Ovary (tissue), 10 donors: ENCODE data around the gene EIF3A. TPM values are rescaled to one million over a fixed set of nuclear protein-coding genes. Genes with fewer than 3 reads are reported as not detected.

ENCODE experiments used
- DNase-seq, 5 donors: peaks; one replicate each; pipeline ENCODE4 v3.0.0-alpha.2; 2019 to 2020
- H3K27ac ChIP-seq, 2 donors: fragments of 200-600 bp; one replicate each; pipeline versions ENCODE4 v1.5.1 to v1.8.0; 2019 to 2022
- H3K27me3 ChIP-seq: fragments of 200-600 bp; one replicate; pipeline ENCODE4 v1.8.0; 2022
- H3K36me3 ChIP-seq: fragments of 200-600 bp; sonication (generic); one replicate; pipeline ENCODE4 v1.5.1; 2019
- H3K4me1 ChIP-seq: one replicate; pipeline ENCODE4 v1.8.1; 2013; ENCODE audit warnings: mild to moderate bottlenecking, moderate library complexity; ENCODE audit not compliant: insufficient read depth
- H3K4me3 ChIP-seq: fragments of 200-600 bp; sonication (generic); one replicate; pipeline ENCODE4 v1.5.1; 2017
- H3K9me3 ChIP-seq, 2 donors: fragments of 200-600 bp in 1 of 2; sonication (generic) in 1 of 2; one replicate each; pipeline versions ENCODE4 v1.5.1 to v1.8.1; 2013 to 2019; ENCODE audit warnings: mild to moderate bottlenecking in 1 of 2, moderate library complexity in 1 of 2
- EP300 ChIP-seq: sonication (generic); formaldehyde crosslinking; IDR thresholded peaks from one replicate; pipeline ENCODE4 v1.6.1; 2017; ENCODE audit warnings: antibody characterized with exemption
- POLR2A ChIP-seq: fragments of 450-650 bp; IDR thresholded peaks from one replicate; pipeline ENCODE4 v1.6.1; 2017; ENCODE audit warnings: antibody characterized with exemption, mild to moderate bottlenecking, moderate library complexity
- WGBS, 3 donors: extraction: QIAGEN DNeasy Blood & Tissue Kit in 1 of 3; methylation state at CpG; one replicate each; pipeline versions ENCODE4 v1.1.5 to v1.1.7; 2013 to 2017; 5-methylcytosine and 5-hydroxymethylcytosine counted together
- intact Hi-C, 4 donors: fragments of 100-400 bp; cut with DNase I; formaldehyde crosslinking; loops; one replicate each; pipeline versions ENCODE4 v1.11.0 to v1.15.1; 2022 to 2023
- long read RNA-seq, 3 donors: library from polyadenylated mRNA in 2 of 3; unstranded in 2 of 3; transcript quantifications; one replicate each; pipeline ENCODE4 v2.0.0 and lab custom pipeline, GENCODE V29; 2021 to 2026
- polyA plus RNA-seq, 2 donors: library from polyadenylated mRNA; stranded (reverse); fragments of 200-250 nt in 1 of 2; fragments of 350-450 nt in 1 of 2; fragmentation: Illumina TruSeq in 1 of 2; extraction: RNeasy Lipid Tissue Mini Kit (QIAGEN cat#74804) in 1 of 2; gene quantifications; one replicate each; pipeline ENCODE4 v1.2.3, GENCODE V29; 2013 to 2014
- total RNA-seq, 7 donors: library from RNA; depleted of rRNA in 2 of 7; stranded (reverse); fragments of >200 nt in 2 of 7; fragmentation: NEBNext Ultra II Directional in 3 of 7; extraction: Animal tissue kit (Norgen Biotek cat#: 25700) in 3 of 7; gene quantifications; one replicate each; pipeline versions ENCODE4 v1.1.0 to v1.2.4, GENCODE V29; 2016 to 2023
- TF ChIP-seq, protein P1 (sequence below), 3 donors: fragments of 450-650 bp in 2 of 3; fragments of 200-600 bp in 1 of 3; IDR thresholded peaks; one replicate each; pipeline versions ENCODE4 v1.5.1 to v1.8.0; 2016 to 2022; ENCODE audit warnings: antibody characterized with exemption in 3 of 3, mild to moderate bottlenecking in 1 of 3
- donor health status: DM: no; HTN: no; CAD: no; lungs with moderate emphysema.
- donor health status: DM: no; HTN: no; CAD: no.
- donor health status: Bipolar disorder and iron deficiency.
- donor health status: DM: yes; HTN: yes; CAD: no.
- donor health status: DM: no; HTN: no; CAD: no.
- donor health status: DM: yes; HTN: yes; CAD: no.

The EIF3A gene, protein sequence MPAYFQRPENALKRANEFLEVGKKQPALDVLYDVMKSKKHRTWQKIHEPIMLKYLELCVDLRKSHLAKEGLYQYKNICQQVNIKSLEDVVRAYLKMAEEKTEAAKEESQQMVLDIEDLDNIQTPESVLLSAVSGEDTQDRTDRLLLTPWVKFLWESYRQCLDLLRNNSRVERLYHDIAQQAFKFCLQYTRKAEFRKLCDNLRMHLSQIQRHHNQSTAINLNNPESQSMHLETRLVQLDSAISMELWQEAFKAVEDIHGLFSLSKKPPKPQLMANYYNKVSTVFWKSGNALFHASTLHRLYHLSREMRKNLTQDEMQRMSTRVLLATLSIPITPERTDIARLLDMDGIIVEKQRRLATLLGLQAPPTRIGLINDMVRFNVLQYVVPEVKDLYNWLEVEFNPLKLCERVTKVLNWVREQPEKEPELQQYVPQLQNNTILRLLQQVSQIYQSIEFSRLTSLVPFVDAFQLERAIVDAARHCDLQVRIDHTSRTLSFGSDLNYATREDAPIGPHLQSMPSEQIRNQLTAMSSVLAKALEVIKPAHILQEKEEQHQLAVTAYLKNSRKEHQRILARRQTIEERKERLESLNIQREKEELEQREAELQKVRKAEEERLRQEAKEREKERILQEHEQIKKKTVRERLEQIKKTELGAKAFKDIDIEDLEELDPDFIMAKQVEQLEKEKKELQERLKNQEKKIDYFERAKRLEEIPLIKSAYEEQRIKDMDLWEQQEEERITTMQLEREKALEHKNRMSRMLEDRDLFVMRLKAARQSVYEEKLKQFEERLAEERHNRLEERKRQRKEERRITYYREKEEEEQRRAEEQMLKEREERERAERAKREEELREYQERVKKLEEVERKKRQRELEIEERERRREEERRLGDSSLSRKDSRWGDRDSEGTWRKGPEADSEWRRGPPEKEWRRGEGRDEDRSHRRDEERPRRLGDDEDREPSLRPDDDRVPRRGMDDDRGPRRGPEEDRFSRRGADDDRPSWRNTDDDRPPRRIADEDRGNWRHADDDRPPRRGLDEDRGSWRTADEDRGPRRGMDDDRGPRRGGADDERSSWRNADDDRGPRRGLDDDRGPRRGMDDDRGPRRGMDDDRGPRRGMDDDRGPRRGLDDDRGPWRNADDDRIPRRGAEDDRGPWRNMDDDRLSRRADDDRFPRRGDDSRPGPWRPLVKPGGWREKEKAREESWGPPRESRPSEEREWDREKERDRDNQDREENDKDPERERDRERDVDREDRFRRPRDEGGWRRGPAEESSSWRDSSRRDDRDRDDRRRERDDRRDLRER (N-terminal part only)
- total RNA-seq (100 to 1,000 TPM in 2 of 7 donors, 10 to 100 TPM in 5; 58.7 to 109 (median 88.1) TPM), polyA plus RNA-seq (100 to 1,000 TPM in 1 of 2 donors, 10 to 100 TPM in 1; 53.9 to 113 TPM)
- long read RNA-seq, donor 1, partial matches to known transcripts: 1,023 of 1,051 reads
- long read RNA-seq, donor 1, other reads (novel, unspliced or antisense): 28 of 1,051 reads
- long read RNA-seq, donor 2, full-length matches to known transcripts: 9 of 112 reads
- long read RNA-seq, donor 2, partial matches to known transcripts: 103 of 112 reads
- long read RNA-seq, donor 2, other reads (novel, unspliced or antisense): 0 of 112 reads
- long read RNA-seq, donor 3, full-length matches to known transcripts: 215 of 278 reads
- long read RNA-seq, donor 3, partial matches to known transcripts: 48 of 278 reads
- long read RNA-seq, donor 3, other reads (novel, unspliced or antisense): 15 of 278 reads

DNA sequence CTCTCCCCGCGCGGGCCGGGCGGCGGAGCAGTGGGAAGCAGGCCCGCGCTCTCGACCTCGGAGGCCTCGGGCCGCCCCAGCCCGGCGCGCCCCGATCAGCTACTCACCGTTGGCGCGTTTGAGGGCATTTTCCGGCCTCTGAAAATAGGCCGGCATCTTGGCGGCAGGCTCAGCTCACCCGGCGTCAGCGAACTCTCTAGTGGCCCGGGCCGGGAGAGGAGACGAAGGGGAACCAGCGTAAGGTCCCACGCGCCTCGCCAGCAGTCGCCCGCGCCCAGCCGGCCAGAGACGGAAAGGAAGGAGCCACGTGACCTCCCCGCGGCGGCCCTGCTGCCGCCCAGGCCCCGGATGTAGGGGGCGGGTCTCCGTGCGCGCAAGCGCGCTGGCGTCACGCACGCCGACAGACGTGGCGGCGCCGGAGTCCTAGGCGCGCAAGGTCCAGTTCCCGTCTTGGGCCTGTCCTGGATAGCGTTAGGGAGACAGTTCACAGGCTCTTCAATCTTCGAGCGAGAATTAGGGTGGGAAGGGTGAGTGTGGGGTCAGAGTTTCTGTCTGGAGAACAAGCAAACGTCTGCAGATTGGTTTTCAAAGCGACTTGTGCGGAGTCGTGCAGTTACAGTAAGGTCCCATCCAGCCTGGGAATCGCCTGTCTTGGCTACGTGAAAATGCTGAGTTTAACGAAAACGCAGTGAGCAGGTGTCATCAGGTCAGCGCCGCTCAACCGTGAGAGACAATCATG is at the start of gene EIF3A:
Gene EIF3A (minus strand): TSS at position 297 of the 739 bp plus-strand sequence. CDS start 141 bp downstream, at position 156.
- peak; percentile 91 to 96 (median 93) for DNase-seq
- Histone ChIP-seq H3K27ac (peak within 1 kb of the TSS; percentile 89 to 97), H3K4me1 (peaks cover 10% of the 10 kb centered on the region), H3K4me3 (peak within 1 kb of the TSS; percentile 96), H3K36me3 (no peaks in the 10 kb centered on the region), H3K9me3 (no peaks in the 10 kb centered on the region), H3K27me3 (no peaks in the 10 kb centered on the region)
- 0 to 1% (median 1%) methylated on average over 51 to 74 of the region's 74 CpGs for WGBS, 3 donors
- TF ChIP-seq, protein P1, sequence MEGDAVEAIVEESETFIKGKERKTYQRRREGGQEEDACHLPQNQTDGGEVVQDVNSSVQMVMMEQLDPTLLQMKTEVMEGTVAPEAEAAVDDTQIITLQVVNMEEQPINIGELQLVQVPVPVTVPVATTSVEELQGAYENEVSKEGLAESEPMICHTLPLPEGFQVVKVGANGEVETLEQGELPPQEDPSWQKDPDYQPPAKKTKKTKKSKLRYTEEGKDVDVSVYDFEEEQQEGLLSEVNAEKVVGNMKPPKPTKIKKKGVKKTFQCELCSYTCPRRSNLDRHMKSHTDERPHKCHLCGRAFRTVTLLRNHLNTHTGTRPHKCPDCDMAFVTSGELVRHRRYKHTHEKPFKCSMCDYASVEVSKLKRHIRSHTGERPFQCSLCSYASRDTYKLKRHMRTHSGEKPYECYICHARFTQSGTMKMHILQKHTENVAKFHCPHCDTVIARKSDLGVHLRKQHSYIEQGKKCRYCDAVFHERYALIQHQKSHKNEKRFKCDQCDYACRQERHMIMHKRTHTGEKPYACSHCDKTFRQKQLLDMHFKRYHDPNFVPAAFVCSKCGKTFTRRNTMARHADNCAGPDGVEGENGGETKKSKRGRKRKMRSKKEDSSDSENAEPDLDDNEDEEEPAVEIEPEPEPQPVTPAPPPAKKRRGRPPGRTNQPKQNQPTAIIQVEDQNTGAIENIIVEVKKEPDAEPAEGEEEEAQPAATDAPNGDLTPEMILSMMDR (IDR thresholded peaks at IDR 0.05): peak in 1 of 3 donors; percentile 12
- TF ChIP-seq EP300: no peak
- peak; percentile 91 for TF ChIP-seq POLR2A
- intact Hi-C loops: no loop called here

DNA sequence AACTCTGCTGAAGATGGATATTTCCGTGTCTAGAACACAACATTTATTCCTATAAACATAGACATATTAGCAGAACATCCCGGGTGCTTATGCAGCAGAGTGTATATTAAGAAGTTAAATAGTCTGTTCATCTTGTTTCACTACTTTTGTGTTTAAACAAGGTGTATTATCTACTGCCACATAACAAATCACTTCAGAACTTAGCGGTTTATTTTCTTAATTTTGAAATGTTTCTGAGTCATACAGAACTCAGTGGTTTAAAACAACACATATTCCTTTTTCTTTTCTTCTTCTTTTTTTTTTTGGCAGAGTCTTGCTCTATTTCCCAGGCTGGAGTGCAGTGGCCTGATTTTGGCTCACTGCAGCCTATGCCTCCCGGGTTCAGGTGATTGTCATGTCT is 49.1 kb upstream of the EIF3A start:
- H3K27ac ChIP-seq: no peak overlapping the region
- intact Hi-C loops: no loop called here
- WGBS, 3 donors: 89 to 92% (median 89%) methylated on average over 4 of the region's 4 CpGs

DNA sequence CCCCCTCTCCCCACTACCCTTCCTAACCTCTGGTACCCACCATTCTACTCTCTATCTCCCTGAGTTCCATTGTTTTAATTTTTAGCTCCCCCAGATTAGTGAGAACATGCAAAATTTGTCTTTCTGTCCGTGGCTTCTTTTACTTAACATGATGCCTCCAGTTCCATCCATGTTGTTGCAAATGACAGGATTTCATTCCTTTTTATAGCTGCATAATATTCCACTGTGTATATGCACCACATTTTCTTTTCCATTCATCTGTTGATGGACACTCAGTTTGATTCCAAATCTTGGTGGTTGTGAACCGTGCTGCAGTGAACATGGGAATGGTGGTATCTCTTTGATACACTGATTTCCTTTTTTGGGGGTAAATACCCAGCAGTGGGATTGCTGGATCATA is 45.3 kb upstream of the EIF3A start:
- DNase-seq: no peak
- Histone ChIP-seq H3K9me3 (no peaks in the 10 kb centered on the region), H3K27ac (no peak overlapping the region), H3K4me1 (no peaks in the 10 kb centered on the region), H3K36me3 (no peaks in the 10 kb centered on the region), H3K4me3 (no peak overlapping the region), H3K27me3 (no peaks in the 10 kb centered on the region)
- WGBS, 3 donors: 94 to 98% (median 98%) methylated on average over 2 of the region's 2 CpGs
- intact Hi-C loops: no loop called here
- TF ChIP-seq, protein P1 (IDR thresholded peaks at IDR 0.05): no peak
- TF ChIP-seq POLR2A: no peak
- no peak for TF ChIP-seq EP300

More for the DNA sequence above, 49.1 kb upstream of the EIF3A start:
- no peak for DNase-seq
- TF ChIP-seq POLR2A: no peak
- H3K4me1 ChIP-seq: no peaks in the 10 kb centered on the region
- H3K4me3 ChIP-seq: no peak overlapping the region
- no peaks in the 10 kb centered on the region for H3K27me3 ChIP-seq
- H3K9me3 ChIP-seq: no peaks in the 10 kb centered on the region
- no peaks in the 10 kb centered on the region for H3K36me3 ChIP-seq

DNA sequence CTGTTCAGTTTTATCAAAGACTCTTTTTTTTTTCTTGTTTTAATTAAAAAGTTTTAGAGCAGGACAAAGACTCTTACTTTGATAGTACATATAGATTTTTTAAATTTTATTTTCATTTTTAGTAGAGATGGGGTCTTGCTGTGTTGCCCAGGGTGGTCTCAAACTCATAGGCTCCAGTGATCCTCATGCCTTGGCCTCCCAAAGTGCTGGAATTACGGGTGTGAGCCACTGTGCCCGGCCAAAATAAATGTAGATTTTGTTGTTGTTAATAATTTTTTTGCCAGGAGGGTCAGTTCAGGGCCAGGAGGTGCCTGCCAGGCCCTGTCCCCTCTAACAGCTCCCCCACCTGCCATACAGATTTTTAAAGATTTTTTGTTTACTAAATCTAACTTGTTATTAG is 40.3 kb upstream of the EIF3A start:
- Histone ChIP-seq H3K4me3 (no peak overlapping the region), H3K36me3 (no peaks in the 10 kb centered on the region), H3K27me3 (no peaks in the 10 kb centered on the region), H3K27ac (peak overlapping the region in 1 of 2 donors; percentile 57), H3K9me3 (no peaks in the 10 kb centered on the region), H3K4me1 (no peaks in the 10 kb centered on the region)
- no peak for DNase-seq
- intact Hi-C loops: no loop called here
- TF ChIP-seq, protein P1 (IDR thresholded peaks at IDR 0.05): no peak
- no peak for TF ChIP-seq POLR2A
- TF ChIP-seq EP300: no peak
- WGBS, 3 donors: 64 to 85% (median 65%) methylated on average over 2 of the region's 2 CpGs
